ENCODE data around the gene IL4R.

DNA sequence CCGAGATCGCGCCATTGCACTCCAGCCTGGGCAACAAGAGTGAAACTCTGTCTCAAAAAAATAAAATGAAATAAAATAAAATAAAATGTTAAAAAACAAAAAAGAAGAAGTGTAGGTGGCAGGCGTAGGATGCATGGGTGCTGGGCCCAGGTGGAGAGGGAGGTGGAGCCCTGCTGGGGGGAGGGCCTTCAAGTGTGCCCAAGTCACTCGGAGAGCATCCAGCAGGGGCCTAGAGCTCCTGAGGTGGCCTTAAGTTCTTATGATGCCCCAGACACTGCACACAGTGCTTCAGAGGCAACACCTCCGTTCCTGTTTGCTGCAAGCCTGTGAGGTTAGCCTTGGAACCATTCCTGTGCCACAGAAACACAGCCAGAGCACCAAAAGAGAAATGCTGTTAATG lies 23.2 kb downstream of the IL4R start:
- TF ChIP-seq, protein P1, sequence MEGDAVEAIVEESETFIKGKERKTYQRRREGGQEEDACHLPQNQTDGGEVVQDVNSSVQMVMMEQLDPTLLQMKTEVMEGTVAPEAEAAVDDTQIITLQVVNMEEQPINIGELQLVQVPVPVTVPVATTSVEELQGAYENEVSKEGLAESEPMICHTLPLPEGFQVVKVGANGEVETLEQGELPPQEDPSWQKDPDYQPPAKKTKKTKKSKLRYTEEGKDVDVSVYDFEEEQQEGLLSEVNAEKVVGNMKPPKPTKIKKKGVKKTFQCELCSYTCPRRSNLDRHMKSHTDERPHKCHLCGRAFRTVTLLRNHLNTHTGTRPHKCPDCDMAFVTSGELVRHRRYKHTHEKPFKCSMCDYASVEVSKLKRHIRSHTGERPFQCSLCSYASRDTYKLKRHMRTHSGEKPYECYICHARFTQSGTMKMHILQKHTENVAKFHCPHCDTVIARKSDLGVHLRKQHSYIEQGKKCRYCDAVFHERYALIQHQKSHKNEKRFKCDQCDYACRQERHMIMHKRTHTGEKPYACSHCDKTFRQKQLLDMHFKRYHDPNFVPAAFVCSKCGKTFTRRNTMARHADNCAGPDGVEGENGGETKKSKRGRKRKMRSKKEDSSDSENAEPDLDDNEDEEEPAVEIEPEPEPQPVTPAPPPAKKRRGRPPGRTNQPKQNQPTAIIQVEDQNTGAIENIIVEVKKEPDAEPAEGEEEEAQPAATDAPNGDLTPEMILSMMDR (conservative IDR thresholded peaks at IDR 0.05; ENCODE audit: low read length): no peak
- no peak for TF ChIP-seq EZH2phosphoT487 (IDR thresholded peaks at IDR 0.05; ENCODE audit: borderline replicate concordance, low read depth, low read length)

Data from OCI-LY7 (cell line).